Psoas muscle (tissue), 8 donors: ENCODE data around the gene OAS3. TPM values are rescaled to one million over a fixed set of nuclear protein-coding genes. Genes with fewer than 3 reads are reported as not detected.

Experiments used
- ATAC-seq, 4 donors: fragments of 200-7000 bp; cut with Tn5 transposase; one replicate each; pipeline ENCODE4 v1.9.1; 2020; ENCODE audit warnings: moderate library complexity in 3 of 4, mild to moderate bottlenecking in 2 of 4
- DNase-seq, 2 donors: peaks; one replicate each; pipeline ENCODE4 v3.0.0-alpha.2; 2020
- H3K27ac ChIP-seq: fragments of 200-600 bp; one replicate; pipeline ENCODE4 v1.8.0; 2022
- H3K27me3 ChIP-seq, 3 donors: fragments of 200-600 bp in 1 of 3; one replicate each; pipeline versions ENCODE4 v1.6.1 to v1.8.0; 2013 to 2022; ENCODE audit warnings: low read length in 2 of 3, mild to moderate bottlenecking in 2 of 3, moderate library complexity in 1 of 3; ENCODE audit not compliant: insufficient read depth in 3 of 3
- H3K36me3 ChIP-seq, 2 donors: fragments of 200-600 bp in 1 of 2; one replicate each; pipeline versions ENCODE4 v1.6.1 to v1.8.0; 2013 to 2022; ENCODE audit warnings: low read depth in 1 of 2, mild to moderate bottlenecking in 1 of 2, moderate library complexity in 1 of 2; ENCODE audit not compliant: insufficient read depth in 1 of 2
- H3K4me1 ChIP-seq: fragments of 200-600 bp; one replicate; pipeline ENCODE4 v1.8.0; 2022
- H3K4me3 ChIP-seq: fragments of 200-600 bp; one replicate; pipeline ENCODE4 v1.8.0; 2022; ENCODE audit warnings: mild to moderate bottlenecking
- H3K9me3 ChIP-seq: fragments of 200-600 bp; one replicate; pipeline ENCODE4 v1.8.0; 2022
- WGBS, 3 donors: extraction: QIAGEN DNeasy Blood & Tissue Kit; methylation state at CpG; one replicate each; pipeline versions ENCODE4 v1.1.6 to v1.1.7; 2013; 5-methylcytosine and 5-hydroxymethylcytosine counted together
- intact Hi-C, 2 donors: fragments of 100-400 bp; cut with DNase I; formaldehyde crosslinking; loops; one replicate each; pipeline versions ENCODE4 v1.11.0 to v1.14.2; 2022
- polyA plus RNA-seq, 3 donors: library from polyadenylated mRNA; stranded (reverse); fragments of 200-250 nt; gene quantifications; one replicate each; pipeline ENCODE4 v1.2.3, GENCODE V29; 2013
- total RNA-seq, 4 donors: library from RNA; stranded (reverse); fragmentation: NEBNext Ultra II Directional in 2 of 4; extraction: Animal tissue kit (Norgen Biotek cat#: 25700) in 2 of 4; gene quantifications; one replicate each; pipeline versions ENCODE4 v1.2.1 to v1.2.4, GENCODE V29; 2021 to 2023
- TF ChIP-seq, protein P1 (sequence below): fragments of 200-600 bp; IDR thresholded peaks from one replicate; pipeline ENCODE4 v1.8.0; 2022; ENCODE audit warnings: antibody characterized with exemption
- donor health status: healthy with polysubstance abuse.
- donor health status: DM: no; HTN: no; CAD: no; lungs with moderate emphysema.
- donor health status: Bipolar disorder and iron deficiency.
- donor health status: healthy.
- donor health status: DM: yes; HTN: yes; CAD: no.
- donor health status: DM: no; HTN: no; CAD: no.
- donor health status: DM: no; HTN: no; CAD: no.
- donor health status: DM: yes; HTN: yes; CAD: no.

OAS3 gene
- total and polyA plus RNA-seq, 7 donors, result 1.1 to 6.7 (median 1.7) TPM

DNA sequence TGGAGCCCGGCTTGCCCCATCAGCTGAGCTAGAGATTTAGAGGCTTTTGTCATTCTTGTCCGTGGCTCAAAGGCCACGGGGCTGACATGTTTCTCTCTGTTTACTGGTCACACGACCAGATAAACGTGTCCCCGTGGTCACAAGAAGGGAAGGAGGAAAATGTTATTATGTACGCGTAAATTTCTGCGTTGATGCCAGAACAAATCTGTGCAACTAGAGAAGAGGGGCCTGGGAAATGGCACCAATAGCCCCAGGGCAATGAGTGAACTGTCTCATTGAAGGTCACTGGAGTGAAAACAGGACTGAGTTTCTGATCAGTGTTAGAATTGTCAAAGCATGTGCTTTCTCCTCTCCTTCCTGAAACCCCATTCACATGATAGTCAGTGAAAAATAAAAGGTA, 65.4 kb downstream of the OAS3 start:
- no peak overlapping the region for H3K27ac ChIP-seq
- TF ChIP-seq, protein P1, sequence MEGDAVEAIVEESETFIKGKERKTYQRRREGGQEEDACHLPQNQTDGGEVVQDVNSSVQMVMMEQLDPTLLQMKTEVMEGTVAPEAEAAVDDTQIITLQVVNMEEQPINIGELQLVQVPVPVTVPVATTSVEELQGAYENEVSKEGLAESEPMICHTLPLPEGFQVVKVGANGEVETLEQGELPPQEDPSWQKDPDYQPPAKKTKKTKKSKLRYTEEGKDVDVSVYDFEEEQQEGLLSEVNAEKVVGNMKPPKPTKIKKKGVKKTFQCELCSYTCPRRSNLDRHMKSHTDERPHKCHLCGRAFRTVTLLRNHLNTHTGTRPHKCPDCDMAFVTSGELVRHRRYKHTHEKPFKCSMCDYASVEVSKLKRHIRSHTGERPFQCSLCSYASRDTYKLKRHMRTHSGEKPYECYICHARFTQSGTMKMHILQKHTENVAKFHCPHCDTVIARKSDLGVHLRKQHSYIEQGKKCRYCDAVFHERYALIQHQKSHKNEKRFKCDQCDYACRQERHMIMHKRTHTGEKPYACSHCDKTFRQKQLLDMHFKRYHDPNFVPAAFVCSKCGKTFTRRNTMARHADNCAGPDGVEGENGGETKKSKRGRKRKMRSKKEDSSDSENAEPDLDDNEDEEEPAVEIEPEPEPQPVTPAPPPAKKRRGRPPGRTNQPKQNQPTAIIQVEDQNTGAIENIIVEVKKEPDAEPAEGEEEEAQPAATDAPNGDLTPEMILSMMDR, result no peak
- H3K4me1 ChIP-seq, result no peaks in the 10 kb centered on the region
- intact Hi-C loops, result no loop called here
- DNase-seq (no peak), ATAC-seq (no peak)
- 73 to 77% (median 77%) methylated on average over 9 of the region's 9 CpGs for WGBS, 3 donors
- peaks cover under 1% of the 10 kb centered on the region for H3K9me3 ChIP-seq
- no peak overlapping the region for H3K4me3 ChIP-seq
- no peaks in the 10 kb centered on the region for H3K36me3 ChIP-seq
- no peaks in the 10 kb centered on the region for H3K27me3 ChIP-seq

DNA sequence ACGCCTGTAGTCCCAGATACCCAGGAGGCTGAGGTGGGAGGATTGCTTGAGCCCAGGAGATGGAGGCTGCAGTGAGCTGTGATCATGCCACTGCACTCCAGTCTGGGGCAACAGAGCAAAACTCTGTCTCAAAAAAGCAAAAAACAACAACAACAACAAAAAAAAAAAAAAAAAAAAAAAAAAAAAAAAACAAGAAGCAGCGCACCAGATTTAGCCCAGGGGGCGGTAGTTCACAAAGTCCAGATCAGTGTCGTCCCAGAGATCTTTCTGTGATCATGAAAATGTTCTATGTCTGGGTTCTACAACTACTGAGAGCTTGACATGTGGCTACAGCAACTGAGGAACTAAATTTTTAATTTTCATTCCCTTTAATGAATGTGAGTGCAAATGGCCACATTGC, 67.5 kb downstream of the OAS3 start:
- Histone ChIP-seq H3K36me3 (no peaks in the 10 kb centered on the region), H3K27ac (no peak overlapping the region), H3K9me3 (no peaks in the 10 kb centered on the region), H3K4me1 (no peaks in the 10 kb centered on the region), H3K27me3 (no peaks in the 10 kb centered on the region), H3K4me3 (no peak overlapping the region)
- TF ChIP-seq, protein P1, result no peak
- intact Hi-C loops, result no loop called here
- DNase-seq (no peak), ATAC-seq (no peak)
- 56 to 78% (median 65%) methylated on average over 4 of the region's 4 CpGs for WGBS, 3 donors

DNA sequence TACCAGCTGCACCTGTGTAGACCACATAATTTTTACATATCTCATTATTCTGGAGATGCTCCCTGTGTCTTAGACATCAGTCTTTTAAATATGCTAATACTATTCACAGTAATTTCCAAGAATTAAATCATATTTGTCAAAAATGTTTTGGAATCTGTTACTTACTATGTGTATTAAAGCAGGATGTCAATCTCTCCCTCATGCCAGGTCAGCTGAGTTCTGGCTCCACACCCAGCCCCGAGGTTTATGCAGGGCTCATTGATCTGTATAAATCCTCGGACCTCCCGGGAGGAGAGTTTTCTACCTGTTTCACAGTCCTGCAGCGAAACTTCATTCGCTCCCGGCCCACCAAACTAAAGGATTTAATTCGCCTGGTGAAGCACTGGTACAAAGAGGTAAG, 67.9 kb downstream of the OAS3 start:
- Histone ChIP-seq H3K9me3 (no peaks in the 10 kb centered on the region), H3K36me3 (no peaks in the 10 kb centered on the region), H3K27ac (no peak overlapping the region), H3K4me1 (no peaks in the 10 kb centered on the region), H3K27me3 (no peaks in the 10 kb centered on the region), H3K4me3 (no peak overlapping the region)
- WGBS, 3 donors, result 82 to 87% (median 82%) methylated on average over 7 of the region's 7 CpGs
- DNase-seq (no peak), ATAC-seq (no peak)
- TF ChIP-seq, protein P1, result no peak
- intact Hi-C loops, result no loop called here

DNA sequence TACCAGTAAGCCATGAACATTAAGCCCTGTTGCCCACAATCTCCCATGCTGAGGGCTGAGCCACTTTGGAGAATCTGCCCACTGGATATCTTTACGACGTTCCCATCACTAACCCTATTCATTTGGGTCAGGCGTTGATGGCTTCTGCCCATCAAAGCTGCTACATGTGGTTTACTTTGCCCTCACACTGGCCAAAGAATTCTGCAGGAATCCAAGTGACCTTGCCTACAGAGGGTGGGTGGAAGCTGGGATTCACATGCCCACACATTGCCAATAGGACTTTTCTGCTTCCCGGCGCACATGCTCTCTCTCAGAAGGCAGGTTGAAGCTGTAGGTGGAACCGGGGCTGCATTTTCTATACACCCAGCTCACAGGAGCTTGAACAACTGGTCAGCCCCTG, 68.4 kb downstream of the OAS3 start:
- DNase-seq (no peak), ATAC-seq (no peak)
- Histone ChIP-seq H3K4me1 (no peaks in the 10 kb centered on the region), H3K9me3 (peaks cover under 1% of the 10 kb centered on the region), H3K4me3 (no peak overlapping the region), H3K27me3 (no peaks in the 10 kb centered on the region), H3K36me3 (no peaks in the 10 kb centered on the region), H3K27ac (no peak overlapping the region)
- TF ChIP-seq, protein P1, result no peak
- intact Hi-C loops, result no loop called here
- WGBS, 3 donors, result 81 to 88% (median 87%) methylated on average over 6 of the region's 6 CpGs

DNA sequence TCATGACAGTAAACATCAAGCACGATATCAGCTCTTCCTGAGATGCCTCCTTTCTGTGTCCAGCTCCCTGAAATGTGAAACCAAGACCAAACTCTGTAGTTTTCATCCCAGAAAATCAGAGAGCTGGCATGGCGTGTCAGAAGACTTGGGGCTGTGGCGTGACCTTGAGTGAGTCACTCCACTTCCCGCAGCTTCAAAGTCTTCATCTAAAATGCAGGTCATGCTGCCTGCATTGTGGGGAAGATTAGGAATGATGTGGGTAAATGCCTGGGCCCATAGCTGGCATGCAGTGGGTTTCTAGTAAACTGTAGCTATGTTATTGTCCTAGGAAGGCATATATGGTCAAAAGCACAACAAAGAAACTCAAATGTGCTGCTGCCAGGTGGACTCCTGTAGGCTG, 68.9 kb downstream of the OAS3 start:
- H3K36me3 ChIP-seq, result no peaks in the 10 kb centered on the region
- 61 to 68% (median 63%) methylated on average over 4 of the region's 4 CpGs for WGBS, 3 donors
- ATAC-seq, result no peak
- TF ChIP-seq, protein P1, result no peak
- H3K4me3 ChIP-seq, result no peak overlapping the region
- peaks cover 3% of the 10 kb centered on the region for H3K9me3 ChIP-seq
- no peaks in the 10 kb centered on the region for H3K27me3 ChIP-seq
- intact Hi-C loops, result no loop called here
- no peak overlapping the region for H3K27ac ChIP-seq
- H3K4me1 ChIP-seq, result no peaks in the 10 kb centered on the region
- DNase-seq, result no peak
